IMR-90 (cell line): ENCODE data around the gene ETS1. TPM values are rescaled to one million over a fixed set of nuclear protein-coding genes. Genes with fewer than 3 reads are reported as not detected.
A peak's percentile ranks its signal among the peaks of the same experiment; 100 is the strongest.

ENCODE experiments used
- ATAC-seq: fragments of 200-7000 bp; cut with Tn5 transposase; 2 replicates; pipeline ENCODE4 v1.9.1; 2020; ENCODE audit warnings: low read depth, mild to moderate bottlenecking, moderate library complexity
- BruUV-seq: library from RNA; stranded (reverse); fragments of 400-500 nt; replicated peaks from 2 replicates; lab custom pipeline; 2021; lab: Mats Ljungman, UMichigan
- CTCF ChIA-PET: fragments of 300-600 bp; formaldehyde crosslinking; extraction: SDS; loops from one replicate; lab custom pipeline; 2021; ENCODE audit warnings: antibody characterized with exemption; lab: Yijun Ruan, JAX
- POLR2A ChIA-PET: fragments of 300-600 bp; sonication (Branson Sonifier 250); formaldehyde crosslinking; loops from one replicate; lab custom pipeline; 2022; ENCODE audit warnings: antibody characterized with exemption; ENCODE audit not compliant: unreplicated experiment; lab: Charles Lee
- DNase-seq: peaks from one replicate; pipeline ENCODE4 v3.0.0; 2013
- H2AFZ ChIP-seq: replicated peaks from 2 replicates; pipeline ENCODE3; 2013; ENCODE audit warnings: low read length, mild to moderate bottlenecking; ENCODE audit not compliant: poor library complexity
- H2AK5ac ChIP-seq: 2 replicates; pipeline ENCODE4 v1.6.1; 2013; ENCODE audit warnings: low read depth, low read length, inconsistent platforms
- H2AK9ac ChIP-seq: replicated peaks from 2 replicates; pipeline ENCODE3; 2013; ENCODE audit warnings: mild to moderate bottlenecking, low read depth, low read length, moderate library complexity; ENCODE audit not compliant: poor library complexity
- H2BK120ac ChIP-seq: 2 replicates; pipeline ENCODE4 v1.6.1; 2013; ENCODE audit warnings: low read depth, low read length, inconsistent platforms
- H2BK15ac ChIP-seq: 3 replicates; pipeline ENCODE4 v1.6.1; 2013; ENCODE audit warnings: low read depth, low read length, inconsistent platforms
- H2BK20ac ChIP-seq: 2 replicates; pipeline ENCODE4 v1.6.1; 2013; ENCODE audit warnings: low read depth, mild to moderate bottlenecking, inconsistent platforms, low read length, moderate library complexity
- H2BK5ac ChIP-seq: 2 replicates; pipeline ENCODE4 v1.6.1; 2013; ENCODE audit warnings: mild to moderate bottlenecking, low read depth, low read length, inconsistent platforms; ENCODE audit not compliant: poor library complexity, severe bottlenecking
- H3K14ac ChIP-seq: replicated peaks from 2 replicates; pipeline ENCODE4 v1.6.1; 2013; ENCODE audit warnings: low read depth, low read length, inconsistent platforms
- H3K18ac ChIP-seq: 2 replicates; pipeline ENCODE4 v1.6.1; 2013; ENCODE audit warnings: low read depth, low read length, control low read depth
- H3K23ac ChIP-seq: 2 replicates; pipeline ENCODE4 v1.6.1; 2013; ENCODE audit warnings: low read depth, low read length, inconsistent platforms
- H3K27ac ChIP-seq: 2 replicates; pipeline ENCODE4 v1.5.1; 2013; ENCODE audit warnings: mild to moderate bottlenecking, control low read depth, low read length; ENCODE audit not compliant: insufficient read depth
- H3K27me3 ChIP-seq: 2 replicates; pipeline ENCODE4 v1.6.1; 2013; ENCODE audit warnings: low read length; ENCODE audit not compliant: control insufficient read depth, insufficient read depth
- H3K36me3 ChIP-seq: 2 replicates; pipeline ENCODE4 v1.6.1; 2013; ENCODE audit warnings: low read length, mixed read lengths; ENCODE audit not compliant: control insufficient read depth, insufficient read depth
- H3K4ac ChIP-seq: 2 replicates; pipeline ENCODE4 v1.6.1; 2013; ENCODE audit warnings: low read depth, low read length, inconsistent platforms
- H3K4me1 ChIP-seq: 2 replicates; pipeline ENCODE4 v1.6.1; 2013; ENCODE audit warnings: low read length, mixed read lengths; ENCODE audit not compliant: control insufficient read depth, insufficient read depth
- H3K4me2 ChIP-seq: 2 replicates; pipeline ENCODE4 v1.6.1; 2013; ENCODE audit warnings: low read depth, mild to moderate bottlenecking, control low read depth, low read length, moderate library complexity
- H3K4me3 ChIP-seq: 2 replicates; pipeline ENCODE4 v1.5.1; 2013; ENCODE audit warnings: low read depth, mild to moderate bottlenecking, control low read depth, low read length, moderate library complexity; ENCODE audit not compliant: insufficient read depth
- H3K56ac ChIP-seq: 2 replicates; pipeline ENCODE4 v1.6.1; 2013; ENCODE audit warnings: low read length, inconsistent platforms; ENCODE audit not compliant: insufficient read depth; ENCODE audit errors: extremely low read depth
- H3K79me1 ChIP-seq, 2 experiments: 2 replicates each; pipeline ENCODE4 v1.6.1; 2013; ENCODE audit warnings: low read length in 2 of 2, inconsistent platforms in 1 of 2, low read depth in 1 of 2
- H3K9ac ChIP-seq: 2 replicates; pipeline ENCODE4 v1.6.1; 2013; ENCODE audit warnings: low read depth, low read length, control low read depth
- H3K9me1 ChIP-seq: 2 replicates; pipeline ENCODE4 v1.6.1; 2013; ENCODE audit warnings: low read length, inconsistent platforms; ENCODE audit not compliant: insufficient read depth
- H3K9me3 ChIP-seq: 2 replicates; pipeline ENCODE4 v1.6.1; 2013; ENCODE audit warnings: low read length; ENCODE audit not compliant: control insufficient read depth, insufficient read depth
- H4K20me1 ChIP-seq: 2 replicates; pipeline ENCODE4 v1.6.1; 2013; ENCODE audit warnings: low read length, inconsistent platforms; ENCODE audit not compliant: insufficient read depth
- H4K5ac ChIP-seq: 2 replicates; pipeline ENCODE4 v1.6.1; 2013; ENCODE audit warnings: mild to moderate bottlenecking, low read depth, low read length, control low read depth
- H4K8ac ChIP-seq, 2 experiments: 2 replicates each; pipeline ENCODE4 v1.6.1; 2013; ENCODE audit warnings: low read depth in 2 of 2, low read length in 2 of 2, control low read depth in 1 of 2, inconsistent platforms in 1 of 2
- H4K91ac ChIP-seq: 2 replicates; pipeline ENCODE4 v1.6.1; 2013; ENCODE audit warnings: low read depth, low read length, inconsistent platforms; ENCODE audit not compliant: insufficient read depth
- BHLHE40 ChIP-seq: fragments of 150-350 bp; IDR thresholded peaks from 2 replicates; pipeline ENCODE4 v1.6.1; 2016; ENCODE audit warnings: mild to moderate bottlenecking, low read depth, low read length
- CEBPB ChIP-seq: IDR thresholded peaks from 2 replicates; pipeline ENCODE4 v1.6.1; 2012; ENCODE audit warnings: low read depth, low read length, improper control_type of control experiment
- CHD1 ChIP-seq: IDR thresholded peaks from 2 replicates; pipeline ENCODE4 v1.6.1; 2012; ENCODE audit warnings: low read depth, low read length, improper control_type of control experiment
- CTCF ChIP-seq: conservative IDR thresholded peaks from 2 replicates; pipeline ENCODE4 v1.5.1; 2012; ENCODE audit warnings: mild to moderate bottlenecking, low read depth, low read length, improper control_type of control experiment
- ELK1 ChIP-seq: fragments of 150-350 bp; IDR thresholded peaks from 2 replicates; pipeline ENCODE4 v1.6.1; 2016; ENCODE audit warnings: low read depth, mild to moderate bottlenecking, low read length, moderate library complexity, borderline replicate concordance
- FOS ChIP-seq: fragments of 150-350 bp; IDR thresholded peaks from 2 replicates; pipeline ENCODE4 v1.6.1; 2016; ENCODE audit warnings: low read depth, low read length
- MAFK ChIP-seq: IDR thresholded peaks from 2 replicates; pipeline ENCODE4 v1.6.1; 2012; ENCODE audit warnings: low read depth, low read length, improper control_type of control experiment
- MAZ ChIP-seq: IDR thresholded peaks from 2 replicates; pipeline ENCODE4 v1.6.1; 2012; ENCODE audit warnings: low read depth, mild to moderate bottlenecking, low read length, improper control_type of control experiment, moderate library complexity, borderline replicate concordance
- MXI1 ChIP-seq: IDR thresholded peaks from 2 replicates; pipeline ENCODE4 v1.6.1; 2012; ENCODE audit warnings: low read depth, mild to moderate bottlenecking, low read length, moderate library complexity, borderline replicate concordance
- NFE2L2 ChIP-seq: fragments of 150-350 bp; IDR thresholded peaks from 2 replicates; pipeline ENCODE4 v1.6.1; 2016; ENCODE audit warnings: low read depth, mild to moderate bottlenecking, low read length
- POLR2A ChIP-seq: IDR thresholded peaks from 2 replicates; pipeline ENCODE4 v1.6.1; 2012; ENCODE audit warnings: mild to moderate bottlenecking, low read depth, low read length
- RCOR1 ChIP-seq: IDR thresholded peaks from 2 replicates; pipeline ENCODE4 v1.6.1; 2012; ENCODE audit warnings: mild to moderate bottlenecking, low read length, improper control_type of control experiment; ENCODE audit not compliant: insufficient replicate concordance
- RFX5 ChIP-seq: IDR thresholded peaks from 2 replicates; pipeline ENCODE4 v1.8.0; 2012; ENCODE audit warnings: low read depth, mild to moderate bottlenecking, low read length, moderate library complexity
- SMC3 ChIP-seq: fragments of 150-350 bp; IDR thresholded peaks from 2 replicates; pipeline ENCODE4 v1.6.1; 2016; ENCODE audit warnings: low read depth, mild to moderate bottlenecking, antibody characterized with exemption, low read length, moderate library complexity
- USF2 ChIP-seq: fragments of 150-350 bp; IDR thresholded peaks from 2 replicates; pipeline ENCODE4 v1.6.1; 2017; ENCODE audit warnings: mild to moderate bottlenecking, antibody characterized with exemption, low read length, low read depth
- WGBS, 2 experiments: methylation state at CpG; one replicate each; pipeline versions ENCODE4 v1.1.5 to v1.1.7; 2013; ENCODE audit warnings: missing lambda C conversion rate in 2 of 2; ENCODE audit not compliant: insufficient read length in 1 of 2; ENCODE audit errors: extremely low coverage in 2 of 2; 5-methylcytosine and 5-hydroxymethylcytosine counted together
- dilution Hi-C: fragments of 300-500 bp; cut with HindIII; formaldehyde crosslinking; loops from one replicate; pipeline ENCODE4 v1.14.3; 2018; ENCODE audit warnings: low sequenced_read_pairs; ENCODE audit not compliant: unreplicated experiment
- in situ Hi-C: fragments of 300-500 bp; cut with MboI; formaldehyde crosslinking; loops from 3 replicates; pipeline ENCODE4 v1.14.3; 2019; ENCODE audit warnings: low sequenced_read_pairs, inconsistent platforms, mixed read lengths
- intact Hi-C: fragments of 100-400 bp; cut with micrococcal nuclease; formaldehyde crosslinking; loops from 2 replicates; pipeline ENCODE4 v1.10.0; 2022
- polyA plus RNA-seq, 3 experiments: library from polyadenylated mRNA; depleted of rRNA; stranded (reverse); fragments of >200 nt; gene quantifications; 2 replicates each; pipeline ENCODE4 v1.2.3, GENCODE V29; 2012; ENCODE audit warnings: low replicate concordance in 1 of 3
- total RNA-seq: library from RNA; depleted of rRNA; stranded (reverse); fragments of >200 nt; gene quantifications from 2 replicates; pipeline ENCODE4 v1.2.3, GENCODE V29; 2012

Gene ETS1
- total and polyA plus RNA-seq, 2 of the 4 experiments (the other 2 are of a cell fraction), result 41.2 to 56.3 TPM

- H3K79me1 ChIP-seq, result peaks cover 40 to 86% of the 10 kb centered on the region in 2 experiments
- H3K4ac ChIP-seq, result no peak overlapping the region
- H3K27ac ChIP-seq, result no peak overlapping the region
- no peak overlapping the region for H3K9ac ChIP-seq
- intact Hi-C loops (no loop called here), dilution Hi-C loops (no loop called here), in situ Hi-C loops (no loop called here)
- no peaks in the 10 kb centered on the region for H3K9me3 ChIP-seq
- H2BK120ac ChIP-seq, result no peak overlapping the region
- no peak overlapping the region for H3K23ac ChIP-seq
- peak overlapping the region; percentile 28; the same call in 1 of the 2 replicates for H3K14ac ChIP-seq
- no peak overlapping the region for H2BK20ac ChIP-seq
- no peak overlapping the region for H2BK15ac ChIP-seq
- no peak overlapping the region; the same call in 1 of the 2 replicates for H3K18ac ChIP-seq
- peaks cover 56% of the 10 kb centered on the region for H4K20me1 ChIP-seq
- no peak overlapping the region for H4K5ac ChIP-seq
- TF ChIP-seq NFE2L2 (no peak), RCOR1 (no peak), SMC3 (no peak), CHD1 (no peak), MAFK (no peak), MAZ (no peak), POLR2A (no peak), RFX5 (no peak), CEBPB (no peak), MXI1 (no peak), BHLHE40 (no peak), CTCF (no peak), FOS (no peak), ELK1 (no peak), USF2 (no peak)
- H4K91ac ChIP-seq, result no peak overlapping the region
- no peak overlapping the region for H3K4me2 ChIP-seq
- no peaks in the 10 kb centered on the region for H3K27me3 ChIP-seq
- WGBS, 2 experiments, result 100% methylated on average over 1 of the region's 3 CpGs; no CpG with 5 or more reads in 1 of the 2 experiments
- peaks cover 41% of the 10 kb centered on the region for H3K9me1 ChIP-seq
- H2BK5ac ChIP-seq, result peak overlapping the region; percentile 31
- DNase-seq (no peak), ATAC-seq (no peak)
- BruUV-seq, result no TSS peak
- no peak overlapping the region for H2AFZ ChIP-seq
- no peak overlapping the region for H2AK5ac ChIP-seq
- no peak overlapping the region for H4K8ac ChIP-seq
- H3K4me3 ChIP-seq, result no peak overlapping the region
- H3K4me1 ChIP-seq, result peaks cover 40% of the 10 kb centered on the region
- peaks cover 23% of the 10 kb centered on the region for H3K36me3 ChIP-seq
- CTCF ChIA-PET, result no interaction called here
- no peak overlapping the region for H2AK9ac ChIP-seq
- POLR2A ChIA-PET, result no interaction called here
- H3K56ac ChIP-seq, result no peak overlapping the region
Observed at GRCh38 chr11:128471138-128471661, 116.2 kb downstream of the ETS1 start.
